ENCODE results near the gene NHEJ1. TPM values are rescaled to one million over a fixed set of nuclear protein-coding genes. Genes with fewer than 3 reads are reported as not detected.

The NHEJ1 gene
- total and polyA plus RNA-seq, 2 of the 13 experiments (the other 11 are each of a cell fraction or from before 2014, with no cell fraction given), result 30.0 to 30.7 TPM

DNA sequence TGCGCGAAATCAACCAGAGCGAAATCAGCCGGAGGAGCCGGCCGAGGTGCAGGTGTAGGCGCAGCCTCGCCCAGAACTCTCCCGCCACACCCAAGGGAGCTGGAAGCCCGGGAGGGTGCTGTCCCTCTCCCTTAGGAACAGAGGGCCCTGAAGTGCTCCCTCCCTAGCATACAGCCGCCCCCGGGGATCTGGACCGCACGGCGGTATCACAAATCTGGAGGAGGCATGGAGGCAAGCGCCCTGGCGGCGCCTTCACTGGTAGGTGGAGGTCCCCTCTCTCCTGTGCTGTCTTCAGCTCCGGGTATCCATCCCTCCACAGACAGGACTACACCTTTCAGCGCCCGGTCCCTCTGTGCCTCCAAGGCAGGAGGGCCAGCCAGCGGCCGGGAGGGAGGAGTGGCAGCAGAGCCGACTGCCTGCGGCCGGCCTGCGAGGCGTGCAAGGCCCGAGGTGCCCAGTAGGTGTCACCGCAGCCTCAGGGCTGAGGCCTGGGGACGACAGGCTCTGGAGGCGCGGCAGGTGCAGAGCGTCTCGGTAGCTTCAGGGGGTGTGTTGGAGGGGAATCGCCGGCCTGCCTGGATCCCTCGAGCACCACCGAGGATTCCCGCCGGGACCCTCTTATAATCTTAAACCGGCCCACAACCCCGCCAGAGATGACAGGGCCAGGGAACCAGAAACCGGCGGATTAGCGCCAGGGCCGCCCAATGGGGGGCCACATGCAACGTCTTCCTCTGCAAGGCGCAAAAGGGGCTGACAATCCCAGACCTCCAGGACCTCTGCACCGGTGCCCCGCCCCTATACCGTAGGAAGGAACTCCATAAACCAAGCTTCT is 102.7 kb downstream of the NHEJ1 start (continued):
- TF ChIP-seq ZNF34 (CRISPR knock-in tag; IDR thresholded peaks at IDR 0.05; ENCODE audit: borderline replicate concordance), result no peak
- no peak for TF ChIP-seq ARNT (IDR thresholded peaks at IDR 0.05)
- no peak for TF ChIP-seq ZNF777 (CRISPR knock-in tag; IDR thresholded peaks at IDR 0.05)
- no peak for TF ChIP-seq PTBP1 (IDR thresholded peaks at IDR 0.05; ENCODE audit: low read depth, low read length, poor library complexity, severe bottlenecking)
- TF ChIP-seq ZNF441 (CRISPR knock-in tag; IDR thresholded peaks at IDR 0.05; ENCODE audit: borderline replicate concordance), result no peak
- peak; percentile 75; the same call in 1 of the 2 replicates for TF ChIP-seq MYNN (CRISPR knock-in tag; IDR thresholded peaks at IDR 0.05; ENCODE audit: low read depth)
- TF ChIP-seq NFKB2 (CRISPR knock-in tag; IDR thresholded peaks at IDR 0.05; ENCODE audit: borderline replicate concordance), result peak; percentile 79; the same call in 1 of the 2 replicates
- TF ChIP-seq HOXA7 (CRISPR knock-in tag; IDR thresholded peaks at IDR 0.05), result no peak
- TF ChIP-seq SRSF9 (IDR thresholded peaks at IDR 0.05; ENCODE audit: borderline replicate concordance, insufficient read depth, low read depth, low read length, poor library complexity, severe bottlenecking), result no peak
- TF ChIP-seq HHEX (CRISPR knock-in tag; IDR thresholded peaks at IDR 0.05), result no peak
- TF ChIP-seq, protein P1, sequence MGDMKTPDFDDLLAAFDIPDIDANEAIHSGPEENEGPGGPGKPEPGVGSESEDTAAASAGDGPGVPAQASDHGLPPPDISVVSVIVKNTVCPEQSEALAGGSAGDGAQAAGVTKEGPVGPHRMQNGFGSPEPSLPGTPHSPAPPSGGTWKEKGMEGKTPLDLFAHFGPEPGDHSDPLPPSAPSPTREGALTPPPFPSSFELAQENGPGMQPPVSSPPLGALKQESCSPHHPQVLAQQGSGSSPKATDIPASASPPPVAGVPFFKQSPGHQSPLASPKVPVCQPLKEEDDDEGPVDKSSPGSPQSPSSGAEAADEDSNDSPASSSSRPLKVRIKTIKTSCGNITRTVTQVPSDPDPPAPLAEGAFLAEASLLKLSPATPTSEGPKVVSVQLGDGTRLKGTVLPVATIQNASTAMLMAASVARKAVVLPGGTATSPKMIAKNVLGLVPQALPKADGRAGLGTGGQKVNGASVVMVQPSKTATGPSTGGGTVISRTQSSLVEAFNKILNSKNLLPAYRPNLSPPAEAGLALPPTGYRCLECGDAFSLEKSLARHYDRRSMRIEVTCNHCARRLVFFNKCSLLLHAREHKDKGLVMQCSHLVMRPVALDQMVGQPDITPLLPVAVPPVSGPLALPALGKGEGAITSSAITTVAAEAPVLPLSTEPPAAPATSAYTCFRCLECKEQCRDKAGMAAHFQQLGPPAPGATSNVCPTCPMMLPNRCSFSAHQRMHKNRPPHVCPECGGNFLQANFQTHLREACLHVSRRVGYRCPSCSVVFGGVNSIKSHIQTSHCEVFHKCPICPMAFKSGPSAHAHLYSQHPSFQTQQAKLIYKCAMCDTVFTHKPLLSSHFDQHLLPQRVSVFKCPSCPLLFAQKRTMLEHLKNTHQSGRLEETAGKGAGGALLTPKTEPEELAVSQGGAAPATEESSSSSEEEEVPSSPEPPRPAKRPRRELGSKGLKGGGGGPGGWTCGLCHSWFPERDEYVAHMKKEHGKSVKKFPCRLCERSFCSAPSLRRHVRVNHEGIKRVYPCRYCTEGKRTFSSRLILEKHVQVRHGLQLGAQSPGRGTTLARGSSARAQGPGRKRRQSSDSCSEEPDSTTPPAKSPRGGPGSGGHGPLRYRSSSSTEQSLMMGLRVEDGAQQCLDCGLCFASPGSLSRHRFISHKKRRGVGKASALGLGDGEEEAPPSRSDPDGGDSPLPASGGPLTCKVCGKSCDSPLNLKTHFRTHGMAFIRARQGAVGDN (CRISPR knock-in tag; IDR thresholded peaks at IDR 0.05), result peak; percentile 27; the same call in 1 of the 2 replicates
- no peak for TF ChIP-seq MTF1 (CRISPR knock-in tag; IDR thresholded peaks at IDR 0.05)
- peak; percentile 64; the same call in 1 of the 2 replicates for TF ChIP-seq ZBTB38 (CRISPR knock-in tag; IDR thresholded peaks at IDR 0.05)
- peak; percentile 30; the same call in 1 of the 2 replicates for TF ChIP-seq ZNF232 (CRISPR knock-in tag; IDR thresholded peaks at IDR 0.05; ENCODE audit: borderline replicate concordance)
- no peak for TF ChIP-seq ZNF367 (CRISPR knock-in tag; IDR thresholded peaks at IDR 0.05; ENCODE audit: borderline replicate concordance)
- peak; percentile 92; the same call in 1 of the 2 replicates for TF ChIP-seq KDM2A (CRISPR knock-in tag; IDR thresholded peaks at IDR 0.05; ENCODE audit: borderline replicate concordance, low read depth)
- no peak for TF ChIP-seq ZNF652 (CRISPR knock-in tag; IDR thresholded peaks at IDR 0.05; ENCODE audit: borderline replicate concordance, low read depth)
- no peak; the same call in none of the 2 replicates for TF ChIP-seq ZIK1 (CRISPR knock-in tag; IDR thresholded peaks at IDR 0.05; ENCODE audit: borderline replicate concordance, low read depth)
- TF ChIP-seq SP1 (IDR thresholded peaks at IDR 0.05), result no peak
- no peak for TF ChIP-seq SP1 (CRISPR knock-in tag; IDR thresholded peaks at IDR 0.05)
- TF ChIP-seq MTA1 (CRISPR knock-in tag; IDR thresholded peaks at IDR 0.05; ENCODE audit: borderline replicate concordance), result no peak
- peak; percentile 49; the same call in 1 of the 2 replicates for TF ChIP-seq ZBTB7B (CRISPR knock-in tag; IDR thresholded peaks at IDR 0.05)
- TF ChIP-seq GABPB1 (CRISPR knock-in tag; IDR thresholded peaks at IDR 0.05), result peak; percentile 64
- TF ChIP-seq ATM (IDR thresholded peaks at IDR 0.05; ENCODE audit: borderline replicate concordance), result no peak
- TF ChIP-seq THYN1 (CRISPR knock-in tag; IDR thresholded peaks at IDR 0.05; ENCODE audit: borderline replicate concordance, low read depth), result no peak
- no peak for TF ChIP-seq ISX (CRISPR knock-in tag; conservative IDR thresholded peaks at IDR 0.05)
- peak; percentile 65; the same call in 1 of the 2 replicates for TF ChIP-seq THAP11 (CRISPR knock-in tag; IDR thresholded peaks at IDR 0.05)
- no peak for TF ChIP-seq YEATS4 (CRISPR knock-in tag; IDR thresholded peaks at IDR 0.05; ENCODE audit: borderline replicate concordance)
- TF ChIP-seq GATAD1 (CRISPR knock-in tag; IDR thresholded peaks at IDR 0.05), result peak; percentile 36; the same call in 1 of the 2 replicates

Data from HepG2 (cell line).